HepG2 (cell line): ENCODE results near the gene TNFRSF18. TPM values are rescaled to one million over a fixed set of nuclear protein-coding genes. Genes with fewer than 3 reads are reported as not detected.

Experiments used
- ATAC-seq: fragments of 200-7000 bp; cut with Tn5 transposase; 3 replicates; pipeline ENCODE4 v1.9.1; 2020; ENCODE audit warnings: mild to moderate bottlenecking, moderate library complexity
- BruUV-seq: library from RNA; stranded (reverse); fragments of 400-500 nt; replicated peaks from 2 replicates; lab custom pipeline; 2021; lab: Mats Ljungman, UMichigan
- CTCF ChIA-PET: fragments of 300-600 bp; formaldehyde crosslinking; extraction: SDS; loops from one replicate; lab custom pipeline; 2021; ENCODE audit warnings: low total read pairs, inconsistent platforms, low intra/inter-chr PET ratio; lab: Yijun Ruan, JAX
- POLR2A ChIA-PET: fragments of 350-600 bp; sonication (Branson Sonifier 250); formaldehyde crosslinking; loops from one replicate; lab custom pipeline; 2020; ENCODE audit warnings: antibody characterized with exemption, inconsistent platforms; lab: Yijun Ruan, JAX
- DNase-seq: peaks from one replicate; pipeline ENCODE4 v3.0.0-alpha.2; 2015; ENCODE audit warnings: low spot score
- FAIRE-seq: peaks from 3 replicates; lab custom pipeline; 2011; peaks lifted over from hg19 to GRCh38; lab: Jason Lieb, UNC
- H2AFZ ChIP-seq: one replicate; pipeline ENCODE4 v1.6.1; 2011; ENCODE audit warnings: low read length, inconsistent platforms
- H3K27ac ChIP-seq: fragments of 300-600 bp; 3 replicates; pipeline ENCODE4 v1.8.0; 2011; ENCODE audit warnings: mixed run types, mild to moderate bottlenecking, mixed read lengths, low read length, inconsistent platforms; ENCODE audit not compliant: insufficient read depth; ENCODE audit errors: extremely low read length
- H3K27me3 ChIP-seq, 2 experiments: fragments of 200-600 bp in 1 of 2; 2 replicates in 1 of 2; 3 replicates in 1 of 2; pipeline versions ENCODE4 v1.6.0 to v1.8.0; 2011; ENCODE audit warnings: low read length in 2 of 2, mild to moderate bottlenecking in 2 of 2, moderate library complexity in 2 of 2, inconsistent platforms in 1 of 2; ENCODE audit not compliant: insufficient read depth in 2 of 2, control insufficient read depth in 1 of 2
- H3K36me3 ChIP-seq, 2 experiments: fragments of 200-600 bp in 1 of 2; replicated peaks in 1 of 2; 2 replicates in 1 of 2; 3 replicates in 1 of 2; pipeline versions ENCODE4 v1.5.1 to v1.8.0; 2011; ENCODE audit warnings: low read length in 2 of 2, inconsistent platforms in 1 of 2; ENCODE audit not compliant: insufficient read depth in 2 of 2, control insufficient read depth in 1 of 2
- H3K4me1 ChIP-seq: 2 replicates; pipeline ENCODE4 v1.5.1; 2012; ENCODE audit warnings: low read length, inconsistent platforms; ENCODE audit not compliant: insufficient read depth
- H3K4me2 ChIP-seq: 2 replicates; pipeline ENCODE4 v1.6.0; 2011; ENCODE audit warnings: low read depth, low read length, inconsistent platforms
- H3K4me3 ChIP-seq, 3 experiments: fragments of 200-600 bp in 1 of 3; sonication (generic), shearing (Covaris generic) in 1 of 3; replicated peaks in 1 of 3; 2 replicates each; pipeline ENCODE4 v1.5.1; 2011 to 2016; ENCODE audit warnings: low read length in 3 of 3, inconsistent platforms in 2 of 3, low read depth in 2 of 3, mild to moderate bottlenecking in 2 of 3, control low read depth in 1 of 3, mixed read lengths in 1 of 3; ENCODE audit not compliant: insufficient read depth in 1 of 3
- H3K79me2 ChIP-seq: one replicate; pipeline ENCODE4 v1.6.1; 2011; ENCODE audit warnings: low read length, inconsistent platforms; ENCODE audit not compliant: insufficient read depth
- H3K9ac ChIP-seq: 2 replicates; pipeline ENCODE4 v1.6.0; 2011; ENCODE audit warnings: mild to moderate bottlenecking, low read depth, low read length, inconsistent platforms; ENCODE audit not compliant: insufficient read depth
- H3K9me3 ChIP-seq: 2 replicates; pipeline ENCODE4 v1.5.1; 2012; ENCODE audit warnings: mild to moderate bottlenecking, low read length
- H4K20me1 ChIP-seq: 2 replicates; pipeline ENCODE4 v1.6.0; 2011; ENCODE audit warnings: inconsistent platforms, mild to moderate bottlenecking, low read length, moderate library complexity; ENCODE audit not compliant: insufficient read depth
- AGO2 ChIP-seq: fragments of 200-400 bp; formaldehyde crosslinking; optimal IDR thresholded peaks from 2 replicates; pipeline ENCODE3; 2017; ENCODE audit warnings: mild to moderate bottlenecking, low read depth, low read length, moderate library complexity
- CEBPZ ChIP-seq: IDR thresholded peaks from 2 replicates; pipeline ENCODE4 v1.6.1; 2012; ENCODE audit warnings: low read length, improper control_type of control experiment
- EP300 ChIP-seq, 3 experiments: sonication (generic) in 1 of 3; formaldehyde crosslinking in 1 of 3; IDR thresholded peaks; 2 replicates each; pipeline versions ENCODE4 v1.5.1 to v1.6.1; 2011 to 2020; ENCODE audit warnings: low read depth in 2 of 3, low read length in 2 of 3, borderline replicate concordance in 1 of 3, improper control_type of control experiment in 1 of 3, mild to moderate bottlenecking in 1 of 3, missing genetic modification reagents in 1 of 3, moderate library complexity in 1 of 3
- NR2C2 ChIP-seq: sonication (generic); formaldehyde crosslinking; IDR thresholded peaks from 2 replicates; pipeline ENCODE4 v1.4.0; 2020; ENCODE audit warnings: missing genetic modification reagents, mild to moderate bottlenecking, moderate library complexity, borderline replicate concordance
- THAP7 ChIP-seq: sonication (generic); formaldehyde crosslinking; IDR thresholded peaks from 2 replicates; pipeline ENCODE4 v1.8.1; 2023; ENCODE audit warnings: mild to moderate bottlenecking, missing genetic modification reagents
- ZNF205 ChIP-seq: IDR thresholded peaks from 2 replicates; pipeline ENCODE4 v1.6.1; 2018; ENCODE audit warnings: missing biosample characterization, missing genetic modification reagents
- ZNF569 ChIP-seq: sonication (generic); formaldehyde crosslinking; IDR thresholded peaks from 2 replicates; pipeline ENCODE4 v1.5.0; 2020; ENCODE audit warnings: mild to moderate bottlenecking, missing genetic modification reagents, moderate library complexity, borderline replicate concordance
- ZNF570 ChIP-seq: sonication (generic); formaldehyde crosslinking; IDR thresholded peaks from 2 replicates; pipeline ENCODE4 v1.4.0; 2020; ENCODE audit warnings: mild to moderate bottlenecking, missing genetic modification reagents, borderline replicate concordance
- ZSCAN31 ChIP-seq: sonication (generic); formaldehyde crosslinking; IDR thresholded peaks from 2 replicates; pipeline ENCODE4 v1.5.0; 2020; ENCODE audit warnings: low read depth, mild to moderate bottlenecking, missing genetic modification reagents
- WGBS: methylation state at CpG from one replicate; pipeline ENCODE4 v1.1.6; 2017; ENCODE audit warnings: low lambda C conversion rate; 5-methylcytosine and 5-hydroxymethylcytosine counted together
- in situ Hi-C: cut with HindIII; loops from 2 replicates; pipeline ENCODE4 v1.10.0; 2017; ENCODE audit warnings: low pct_unique_long_range_greater_than_20kb; ENCODE audit not compliant: extremely low pct_ligation_motif_present
- intact Hi-C: fragments of 100-400 bp; cut with micrococcal nuclease; formaldehyde crosslinking; loops from one replicate; pipeline ENCODE4 v1.10.0; 2022; ENCODE audit not compliant: unreplicated experiment
- polyA plus RNA-seq, 8 experiments: library from polyadenylated mRNA; depleted of rRNA in 3 of 8; stranded (reverse) in 7 of 8; unstranded in 1 of 8; fragments of >200 nt; fragmentation: Illumina TruSeq in 4 of 8; extraction: Trizol in 4 of 8; gene quantifications; 2 replicates each; pipeline versions ENCODE4 v1.2.1 to v1.2.3, GENCODE V29; 2011 to 2016; ENCODE audit warnings: low read depth in 4 of 8, missing spikeins in 1 of 8, mixed read lengths in 1 of 8; ENCODE audit not compliant: insufficient read depth in 1 of 8
- total RNA-seq, 5 experiments: library from RNA; depleted of rRNA; stranded (reverse); fragments of >200 nt; fragmentation: Illumina TruSeq; extraction: Trizol; gene quantifications; 2 replicates each; pipeline ENCODE4 v1.2.3, GENCODE V29; 2016; ENCODE audit warnings: low read depth in 1 of 5

The TNFRSF18 gene
- total and polyA plus RNA-seq, 2 of the 13 experiments (the other 11 are each of a cell fraction or from before 2014, with no cell fraction given): not detected

- TF ChIP-seq CEBPZ (no peak), ZNF569 (CRISPR knock-in tag) (no peak), NR2C2 (CRISPR knock-in tag) (no peak)
Observed at GRCh38 chr1:1161683-1162079, 44.7 kb downstream of the TNFRSF18 start (continued).

GRCh38 chr1:1161078-1161682 lies 45.2 kb downstream of the TNFRSF18 start:
- DNase-seq: no peak
- POLR2A ChIA-PET: no interaction called here
- Histone ChIP-seq H3K9ac (no peak overlapping the region), H3K4me1 (peaks cover 56% of the 10 kb centered on the region), H3K4me3 (no peak overlapping the region), H2AFZ (no peak overlapping the region), H3K27me3 (no peaks in the 10 kb centered on the region), H3K9me3 (no peaks in the 10 kb centered on the region), H3K4me2 (no peak overlapping the region), H4K20me1 (no peaks in the 10 kb centered on the region), H3K79me2 (no peaks in the 10 kb centered on the region), H3K27ac (no peak overlapping the region), H3K36me3 (no peaks in the 10 kb centered on the region; a peak in 1 of 5 replicates)
- no peak for ATAC-seq
- CTCF ChIA-PET: no interaction called here
- WGBS: 88% methylated on average over 24 of the region's 29 CpGs
- in situ Hi-C loops: no loop called here
- no peak for FAIRE-seq
- no TSS peak for BruUV-seq
- TF ChIP-seq THAP7 (CRISPR knock-in tag) (no peak), ZNF570 (CRISPR knock-in tag) (no peak), AGO2 (peak; percentile 74), ZNF205 (CRISPR knock-in tag) (no peak), ZSCAN31 (CRISPR knock-in tag) (no peak), EP300 (IDR thresholded peaks at IDR 0.05; ENCODE audit: low read depth in 2 of 2, low read length in 2 of 2) (no peak), EP300 (CRISPR knock-in tag; IDR thresholded peaks at IDR 0.05; ENCODE audit: borderline replicate concordance) (no peak)
- intact Hi-C loops: no loop called here
